Fibroblast of lung (primary cell): ENCODE data around the gene GPC3. TPM values are rescaled to one million over a fixed set of nuclear protein-coding genes. Genes with fewer than 3 reads are reported as not detected.
"Not testable (repeated sequence)": the region's sequence is repeated elsewhere in the genome, so short reads cannot be mapped to it uniquely, and the experiment has no call there.

Source experiments
- DNase-seq, 2 donors: peaks; one replicate each; pipeline versions ENCODE4 v3.0.0 to v3.0.0-alpha.2; 2010; ENCODE audit warnings: low read depth in 2 of 2
- H2AFZ ChIP-seq: 2 replicates; pipeline ENCODE4 v1.5.1; 2012; ENCODE audit warnings: low read length, control low read depth, inconsistent platforms
- H3K27ac ChIP-seq: 2 replicates; pipeline ENCODE4 v1.5.1; 2011; ENCODE audit warnings: low read length, control low read depth; ENCODE audit not compliant: insufficient read depth
- H3K27me3 ChIP-seq: 2 replicates; pipeline ENCODE4 v1.5.1; 2011; ENCODE audit warnings: mild to moderate bottlenecking, low read length; ENCODE audit not compliant: control insufficient read depth, insufficient read depth
- H3K36me3 ChIP-seq: 2 replicates; pipeline ENCODE4 v1.5.1; 2011; ENCODE audit warnings: low read length; ENCODE audit not compliant: control insufficient read depth, insufficient read depth
- H3K4me1 ChIP-seq: 2 replicates; pipeline ENCODE4 v1.5.1; 2011; ENCODE audit warnings: low read length; ENCODE audit not compliant: control insufficient read depth, insufficient read depth; ENCODE audit errors: extremely low read depth
- H3K4me2 ChIP-seq: 2 replicates; pipeline ENCODE4 v1.5.1; 2011; ENCODE audit warnings: low read length, control low read depth; ENCODE audit not compliant: insufficient read depth; ENCODE audit errors: extremely low read depth
- H3K4me3 ChIP-seq, 4 experiments: fragments of 200-600 bp in 1 of 4; sonication (generic) in 1 of 4; replicated peaks in 1 of 4; 2 replicates each; pipeline ENCODE4 v1.5.1; 2011 to 2016; ENCODE audit warnings: low read length in 4 of 4, low read depth in 3 of 4, mild to moderate bottlenecking in 3 of 4, control low read depth in 2 of 4, inconsistent platforms in 1 of 4, mixed read lengths in 1 of 4; ENCODE audit not compliant: insufficient read depth in 1 of 4; ENCODE audit errors: control extremely low read depth in 1 of 4
- H3K79me2 ChIP-seq: 2 replicates; pipeline ENCODE4 v1.5.1; 2012; ENCODE audit warnings: mild to moderate bottlenecking, low read length, inconsistent platforms; ENCODE audit not compliant: control insufficient read depth, insufficient read depth
- H3K9ac ChIP-seq: 2 replicates; pipeline ENCODE4 v1.5.1; 2011; ENCODE audit warnings: mild to moderate bottlenecking, low read length, control low read depth; ENCODE audit not compliant: insufficient read depth
- H3K9me3 ChIP-seq: 2 replicates; pipeline ENCODE4 v1.5.1; 2012; ENCODE audit warnings: low read depth, low read length; ENCODE audit not compliant: control insufficient read depth, insufficient read depth
- H4K20me1 ChIP-seq: 2 replicates; pipeline ENCODE4 v1.5.1; 2011; ENCODE audit warnings: low read length; ENCODE audit not compliant: control insufficient read depth, insufficient read depth; ENCODE audit errors: extremely low read depth
- EZH2 ChIP-seq: IDR thresholded peaks from 2 replicates; pipeline ENCODE4 v1.5.1; 2012; ENCODE audit warnings: low read length, control low read depth, mild to moderate bottlenecking; ENCODE audit errors: missing control alignments
- polyA plus RNA-seq, 2 donors: library from polyadenylated mRNA; depleted of rRNA in 1 of 2; stranded (reverse) in 1 of 2; unstranded in 1 of 2; fragments of >200 nt; gene quantifications; 2 replicates each; pipeline ENCODE4 v1.2.1, GENCODE V29; 2011 to 2012; ENCODE audit warnings: missing spikeins in 1 of 2
- total RNA-seq: library from RNA; depleted of rRNA; stranded (reverse); fragments of >200 nt; gene quantifications from 2 replicates; pipeline ENCODE4 v1.2.1, GENCODE V29; 2014
- TF ChIP-seq, protein P1 (sequence below), 2 donors: IDR thresholded peaks in 1 of 2; conservative IDR thresholded peaks in 1 of 2; 1 replicate in 1 of 2; 2 replicates in 1 of 2; pipeline ENCODE4 v1.5.1; 2011 to 2012; ENCODE audit warnings: low read length in 2 of 2, control low read depth in 1 of 2, inconsistent platforms in 1 of 2, low read depth in 1 of 2, mild to moderate bottlenecking in 1 of 2

Gene GPC3
- total and polyA plus RNA-seq, 2 donors (not counting 1 experiment from before 2014, with no cell fraction given) = 6.4 to 7.1 TPM

DNA sequence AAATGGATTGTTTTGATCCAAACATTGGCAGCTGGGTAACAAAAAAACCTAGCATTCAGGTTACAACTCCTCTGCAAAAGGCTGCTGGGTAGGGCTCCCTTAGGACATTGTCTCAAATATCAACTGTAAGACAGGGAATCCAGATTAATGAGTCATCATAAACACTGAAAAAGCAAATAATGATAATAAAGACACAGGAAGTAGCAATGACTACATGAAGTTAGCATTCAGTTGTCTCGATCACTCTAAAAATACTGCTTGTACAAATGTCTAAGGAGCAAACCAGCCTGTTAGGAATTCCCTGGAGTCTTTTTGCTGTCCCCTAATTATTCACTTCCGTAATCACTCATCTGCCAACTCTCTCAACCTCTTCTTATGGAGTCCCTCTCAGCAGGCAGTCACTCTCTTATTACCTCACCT lies 259.2 kb downstream of the GPC3 start:
- H3K4me1 ChIP-seq = no peaks in the 10 kb centered on the region
- H3K4me3 ChIP-seq = no peak overlapping the region
- peak overlapping the region; percentile 7 for H3K9ac ChIP-seq
- peak overlapping the region; percentile 44 for H3K4me2 ChIP-seq
- DNase-seq = peak; percentile 53 to 68
- H3K27ac ChIP-seq = no peak overlapping the region
- H2AFZ ChIP-seq = no peak overlapping the region
- no peaks in the 10 kb centered on the region for H4K20me1 ChIP-seq
- H3K79me2 ChIP-seq = no peaks in the 10 kb centered on the region
- H3K27me3 ChIP-seq = no peaks in the 10 kb centered on the region
- TF ChIP-seq EZH2 = no peak
- TF ChIP-seq, protein P1, sequence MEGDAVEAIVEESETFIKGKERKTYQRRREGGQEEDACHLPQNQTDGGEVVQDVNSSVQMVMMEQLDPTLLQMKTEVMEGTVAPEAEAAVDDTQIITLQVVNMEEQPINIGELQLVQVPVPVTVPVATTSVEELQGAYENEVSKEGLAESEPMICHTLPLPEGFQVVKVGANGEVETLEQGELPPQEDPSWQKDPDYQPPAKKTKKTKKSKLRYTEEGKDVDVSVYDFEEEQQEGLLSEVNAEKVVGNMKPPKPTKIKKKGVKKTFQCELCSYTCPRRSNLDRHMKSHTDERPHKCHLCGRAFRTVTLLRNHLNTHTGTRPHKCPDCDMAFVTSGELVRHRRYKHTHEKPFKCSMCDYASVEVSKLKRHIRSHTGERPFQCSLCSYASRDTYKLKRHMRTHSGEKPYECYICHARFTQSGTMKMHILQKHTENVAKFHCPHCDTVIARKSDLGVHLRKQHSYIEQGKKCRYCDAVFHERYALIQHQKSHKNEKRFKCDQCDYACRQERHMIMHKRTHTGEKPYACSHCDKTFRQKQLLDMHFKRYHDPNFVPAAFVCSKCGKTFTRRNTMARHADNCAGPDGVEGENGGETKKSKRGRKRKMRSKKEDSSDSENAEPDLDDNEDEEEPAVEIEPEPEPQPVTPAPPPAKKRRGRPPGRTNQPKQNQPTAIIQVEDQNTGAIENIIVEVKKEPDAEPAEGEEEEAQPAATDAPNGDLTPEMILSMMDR (conservative IDR thresholded peaks at IDR 0.05 in 1 of 2, IDR thresholded peaks at IDR 0.05 in 1 of 2; ENCODE audit: low read depth in 1 of 2, low read length in 2 of 2) = no peak
- H3K9me3 ChIP-seq = no peaks in the 10 kb centered on the region
- H3K36me3 ChIP-seq = no peaks in the 10 kb centered on the region

DNA sequence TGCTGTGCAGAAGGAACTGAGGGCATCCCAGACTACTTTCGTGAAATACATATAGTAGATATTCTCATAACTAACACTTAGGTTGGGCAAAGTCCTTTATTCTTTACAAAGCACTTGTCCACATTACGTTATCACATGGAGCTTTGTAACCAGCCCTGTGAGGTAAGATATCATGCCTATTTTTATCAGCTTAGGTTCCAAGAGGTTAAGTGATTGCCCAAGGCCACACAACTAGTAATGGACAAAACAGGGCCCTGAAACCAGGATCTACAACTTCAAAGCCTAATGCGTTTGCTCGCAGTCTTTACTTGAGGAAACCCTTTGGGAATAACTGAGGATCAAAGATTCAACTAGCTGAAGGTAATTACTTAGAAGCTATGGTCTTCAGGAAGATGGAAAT lies 261.5 kb downstream of the GPC3 start:
- H3K9ac ChIP-seq = no peak overlapping the region
- H3K4me3 ChIP-seq = no peak overlapping the region
- TF ChIP-seq, protein P1 (conservative IDR thresholded peaks at IDR 0.05 in 1 of 2, IDR thresholded peaks at IDR 0.05 in 1 of 2; ENCODE audit: low read depth in 1 of 2, low read length in 2 of 2) = no peak
- TF ChIP-seq EZH2 = no peak
- no peaks in the 10 kb centered on the region for H3K79me2 ChIP-seq
- H3K27ac ChIP-seq = no peak overlapping the region
- no peaks in the 10 kb centered on the region for H3K4me1 ChIP-seq
- H2AFZ ChIP-seq = no peak overlapping the region
- no peaks in the 10 kb centered on the region for H3K9me3 ChIP-seq
- no peak overlapping the region for H3K4me2 ChIP-seq
- H3K27me3 ChIP-seq = no peaks in the 10 kb centered on the region
- no peak for DNase-seq
- no peaks in the 10 kb centered on the region for H3K36me3 ChIP-seq
- H4K20me1 ChIP-seq = no peaks in the 10 kb centered on the region

DNA sequence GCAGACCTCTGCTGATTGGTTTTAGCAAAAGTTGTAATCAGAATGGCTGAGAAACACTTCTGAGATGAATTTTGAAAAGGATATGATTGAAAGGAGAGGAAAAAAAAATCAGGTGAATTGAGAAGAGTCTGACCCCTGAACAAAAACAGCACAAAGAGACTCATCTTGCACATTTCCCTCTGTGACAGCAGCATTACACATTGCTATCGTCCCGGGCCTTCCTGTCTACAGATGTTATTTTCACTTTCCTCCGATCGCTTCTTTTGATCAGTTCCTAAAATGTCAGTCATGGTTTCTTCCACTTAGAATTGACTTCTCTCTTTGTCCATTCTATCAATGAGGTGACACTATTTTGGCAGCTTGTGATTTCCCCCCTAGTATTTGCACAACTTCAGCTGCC lies 262.6 kb downstream of the GPC3 start:
- Histone ChIP-seq H3K4me3 (no peak overlapping the region), H3K9ac (no peak overlapping the region), H2AFZ (no peak overlapping the region), H3K4me1 (no peaks in the 10 kb centered on the region), H3K9me3 (no peaks in the 10 kb centered on the region), H3K79me2 (no peaks in the 10 kb centered on the region), H3K36me3 (no peaks in the 10 kb centered on the region), H3K27me3 (no peaks in the 10 kb centered on the region), H3K27ac (no peak overlapping the region), H4K20me1 (no peaks in the 10 kb centered on the region), H3K4me2 (no peak overlapping the region)
- TF ChIP-seq, protein P1 (conservative IDR thresholded peaks at IDR 0.05 in 1 of 2, IDR thresholded peaks at IDR 0.05 in 1 of 2; ENCODE audit: low read depth in 1 of 2, low read length in 2 of 2) = no peak
- no peak for TF ChIP-seq EZH2
- DNase-seq = no peak

DNA sequence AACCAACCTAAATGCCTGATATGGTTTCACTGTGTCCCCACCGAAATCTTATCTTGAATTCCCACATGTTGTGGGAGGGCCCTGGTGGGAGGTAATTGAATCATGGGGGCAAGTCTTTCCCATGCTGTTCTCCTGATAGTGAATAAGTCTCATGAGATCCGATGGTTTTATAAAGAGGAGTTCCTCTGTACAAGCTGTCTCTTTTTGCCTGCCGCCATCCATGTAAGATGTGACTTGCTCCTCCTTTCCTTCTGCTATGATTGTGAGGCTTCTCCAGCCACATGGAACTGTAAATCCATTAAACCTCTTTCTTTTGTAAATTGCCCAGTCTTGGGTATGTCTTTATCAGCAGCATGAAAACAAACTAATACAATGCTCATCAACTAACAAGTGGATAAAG lies 265.1 kb downstream of the GPC3 start:
- H3K9ac ChIP-seq, H3K4me1 ChIP-seq, H3K27me3 ChIP-seq, H3K36me3 ChIP-seq, H2AFZ ChIP-seq, H3K79me2 ChIP-seq, H3K4me3 ChIP-seq, DNase-seq, H3K9me3 ChIP-seq, H4K20me1 ChIP-seq, H3K4me2 ChIP-seq, H3K27ac ChIP-seq: not testable (repeated sequence)
